Neural progenitor cell (in vitro differentiated cells): ENCODE data around the gene WEE1.

Experiments used
- CTCF ChIP-seq: fragments of 200-600 bp; sonication (generic); IDR thresholded peaks from 2 replicates; pipeline ENCODE4 v1.5.1; 2017; ENCODE audit warnings: antibody characterized with exemption, mild to moderate bottlenecking
- EZH2 ChIP-seq: fragments of 200-600 bp; sonication (generic); IDR thresholded peaks from 2 replicates; pipeline ENCODE4 v1.6.1; 2017; ENCODE audit warnings: antibody characterized with exemption, mild to moderate bottlenecking, moderate library complexity
- EZH2phosphoT487 ChIP-seq: fragments of 200-600 bp; sonication (generic); IDR thresholded peaks from 2 replicates; pipeline ENCODE4 v1.6.1; 2017; ENCODE audit warnings: antibody characterized with exemption

- TF ChIP-seq EZH2 (no peak), CTCF (no peak), EZH2phosphoT487 (no peak)
Measured at GRCh38 chr11:9616858-9617257, 43.4 kb downstream of the WEE1 start.
